HepG2 (cell line): ENCODE measurements around the gene PRR35. TPM values are rescaled to one million over a fixed set of nuclear protein-coding genes. Genes with fewer than 3 reads are reported as not detected.

Experiments used
- DR1 ChIP-seq: sonication (generic); formaldehyde crosslinking; IDR thresholded peaks from 2 replicates; pipeline ENCODE4 v1.8.0; 2021; ENCODE audit warnings: mild to moderate bottlenecking, missing genetic modification reagents, inconsistent platforms
- ELF1 ChIP-seq: sonication (generic); formaldehyde crosslinking; IDR thresholded peaks from 2 replicates; pipeline ENCODE4 v1.4.0; 2020; ENCODE audit warnings: missing genetic modification reagents
- HNF1B ChIP-seq: sonication (generic); formaldehyde crosslinking; IDR thresholded peaks from 2 replicates; pipeline ENCODE4 v1.5.1; 2020; ENCODE audit warnings: mild to moderate bottlenecking, moderate library complexity, missing genetic modification reagents
- MED8 ChIP-seq: sonication (generic); formaldehyde crosslinking; IDR thresholded peaks from 2 replicates; pipeline ENCODE4 v1.8.1; 2023; ENCODE audit warnings: mild to moderate bottlenecking, missing genetic modification reagents; ENCODE audit not compliant: insufficient replicate concordance
- MYPOP ChIP-seq: sonication (generic); formaldehyde crosslinking; IDR thresholded peaks from 2 replicates; pipeline ENCODE4 v1.8.1; 2023; ENCODE audit warnings: mild to moderate bottlenecking, moderate library complexity, missing genetic modification reagents
- RERE ChIP-seq: IDR thresholded peaks from 2 replicates; pipeline ENCODE4 v1.6.1; 2016; ENCODE audit warnings: low read depth, missing genetic modification reagents, missing compliant biosample characterization
- SIN3B ChIP-seq: fragments of 150-350 bp; IDR thresholded peaks from 2 replicates; pipeline ENCODE4 v1.6.1; 2014; ENCODE audit warnings: low read length
- SKIL ChIP-seq: sonication (generic); formaldehyde crosslinking; IDR thresholded peaks from 2 replicates; pipeline ENCODE4 v1.8.0; 2022; ENCODE audit warnings: missing genetic modification reagents, mild to moderate bottlenecking, moderate library complexity, borderline replicate concordance
- ZGPAT ChIP-seq: IDR thresholded peaks from 2 replicates; pipeline ENCODE4 v1.6.1; 2016; ENCODE audit warnings: mild to moderate bottlenecking
- ZMAT5 ChIP-seq: sonication (generic); formaldehyde crosslinking; IDR thresholded peaks from 2 replicates; pipeline ENCODE4 v1.5.0; 2020; ENCODE audit warnings: mild to moderate bottlenecking, low read depth, missing genetic modification reagents, borderline replicate concordance
- ZNF33B ChIP-seq: sonication (generic); formaldehyde crosslinking; IDR thresholded peaks from 2 replicates; pipeline ENCODE4 v1.5.1; 2020; ENCODE audit warnings: mild to moderate bottlenecking, missing genetic modification reagents
- ZNF343 ChIP-seq: sonication (generic); formaldehyde crosslinking; IDR thresholded peaks from 2 replicates; pipeline ENCODE4 v1.4.0; 2020; ENCODE audit warnings: mild to moderate bottlenecking, missing genetic modification reagents
- ZNF552 ChIP-seq: sonication (generic); formaldehyde crosslinking; IDR thresholded peaks from 2 replicates; pipeline ENCODE4 v1.9.0; 2022; ENCODE audit warnings: missing genetic modification reagents, mild to moderate bottlenecking, borderline replicate concordance
- ZNF615 ChIP-seq: sonication (generic); formaldehyde crosslinking; IDR thresholded peaks from 2 replicates; pipeline ENCODE4 v1.5.0; 2020; ENCODE audit warnings: mild to moderate bottlenecking, missing genetic modification reagents, borderline replicate concordance
- ZNF644 ChIP-seq: IDR thresholded peaks from 2 replicates; pipeline ENCODE4 v1.6.1; 2016; ENCODE audit warnings: low read depth
- polyA plus RNA-seq, 8 experiments: library from polyadenylated mRNA; depleted of rRNA in 3 of 8; stranded (reverse) in 7 of 8; unstranded in 1 of 8; fragments of >200 nt; fragmentation: Illumina TruSeq in 4 of 8; extraction: Trizol in 4 of 8; gene quantifications; 2 replicates each; pipeline versions ENCODE4 v1.2.1 to v1.2.3, GENCODE V29; 2011 to 2016; ENCODE audit warnings: low read depth in 4 of 8, missing spikeins in 1 of 8, mixed read lengths in 1 of 8; ENCODE audit not compliant: insufficient read depth in 1 of 8
- total RNA-seq, 5 experiments: library from RNA; depleted of rRNA; stranded (reverse); fragments of >200 nt; fragmentation: Illumina TruSeq; extraction: Trizol; gene quantifications; 2 replicates each; pipeline ENCODE4 v1.2.3, GENCODE V29; 2016; ENCODE audit warnings: low read depth in 1 of 5

Gene PRR35
- total and polyA plus RNA-seq, 2 of the 13 experiments (the other 11 are each of a cell fraction or from before 2014, with no cell fraction given) = 0.07 to 0.16 TPM

GRCh38 chr16:588889-589657, 28.9 kb downstream of the PRR35 start (continued):
- TF ChIP-seq RERE (CRISPR knock-in tag) (no peak), SIN3B (peak; percentile 57), ZNF615 (CRISPR knock-in tag) (no peak), ZGPAT (CRISPR knock-in tag) (peak; percentile 42; the same call in 1 of the 2 replicates), ZMAT5 (CRISPR knock-in tag) (no peak), SKIL (no peak), MED8 (CRISPR knock-in tag) (peak; percentile 81), MYPOP (CRISPR knock-in tag) (peak; percentile 65), ELF1 (CRISPR knock-in tag) (peak; percentile 71), ZNF552 (CRISPR knock-in tag) (0 out of 2 replicates have a peak, but pooled peaks have one; percentile 14), ZNF343 (no peak; the same call in 1 of the 2 replicates), ZNF644 (CRISPR knock-in tag) (no peak), HNF1B (no peak; the same call in 1 of the 2 replicates), DR1 (CRISPR knock-in tag) (peak; percentile 69; the same call in 1 of the 2 replicates), ZNF33B (CRISPR knock-in tag) (peak; percentile 75; the same call in 1 of the 2 replicates)
